ENCODE results near the gene VTA1. TPM values are rescaled to one million over a fixed set of nuclear protein-coding genes. Genes with fewer than 3 reads are reported as not detected.
"Not testable (repeated sequence)": the region's sequence is repeated elsewhere in the genome, so short reads cannot be mapped to it uniquely, and the experiment has no call there.

VTA1 gene
- total and polyA plus RNA-seq, 2 donors = 32.3 to 73.6 TPM

GRCh38 chr6:142222022-142222421, 75.0 kb downstream of the VTA1 start:
- no peak overlapping the region for H3K4me3 ChIP-seq (ENCODE audit: low read depth, low read length)
- H3K4me1 ChIP-seq (ENCODE audit: insufficient read depth) = no peaks in the 10 kb centered on the region
- no peak overlapping the region for H3K27ac ChIP-seq (ENCODE audit: low read depth)
- DNase-seq (ENCODE audit: extremely low spot score) = no peak
- peaks cover 3% of the 10 kb centered on the region for H3K36me3 ChIP-seq (ENCODE audit: insufficient read depth)
- WGBS = 92% methylated on average over 6 of the region's 6 CpGs

GRCh38 chr6:142223938-142224337, 76.9 kb downstream of the VTA1 start:
- Histone ChIP-seq H3K36me3 (ENCODE audit: insufficient read depth) (peaks cover 3% of the 10 kb centered on the region), H3K4me3 (ENCODE audit: low read depth, low read length) (no peak overlapping the region), H3K27ac (ENCODE audit: low read depth) (no peak overlapping the region), H3K4me1 (ENCODE audit: insufficient read depth) (no peaks in the 10 kb centered on the region)
- WGBS = 82% methylated on average over 8 of the region's 8 CpGs
- no peak for DNase-seq (ENCODE audit: extremely low spot score)

GRCh38 chr6:142225115-142225514, 78.1 kb downstream of the VTA1 start:
- no peak for DNase-seq (ENCODE audit: extremely low spot score)
- H3K36me3 ChIP-seq (ENCODE audit: insufficient read depth) = peaks cover 2% of the 10 kb centered on the region
- WGBS = 67% methylated on average over 4 of the region's 4 CpGs
- H3K27ac ChIP-seq (ENCODE audit: low read depth) = no peak overlapping the region
- H3K4me3 ChIP-seq (ENCODE audit: low read depth, low read length) = no peak overlapping the region
- no peaks in the 10 kb centered on the region for H3K4me1 ChIP-seq (ENCODE audit: insufficient read depth)

- no peaks in the 10 kb centered on the region for H3K36me3 ChIP-seq (ENCODE audit: insufficient read depth)
- DNase-seq (ENCODE audit: extremely low spot score) = no peak
- 69% methylated on average over 5 of the region's 5 CpGs for WGBS
- H3K4me1 ChIP-seq (ENCODE audit: insufficient read depth) = no peaks in the 10 kb centered on the region
- H3K4me3 ChIP-seq (ENCODE audit: low read depth, low read length) = no peak overlapping the region
- peak overlapping the region; percentile 2 for H3K27ac ChIP-seq (ENCODE audit: low read depth)
Observed at GRCh38 chr6:142225552-142225951, 78.5 kb downstream of the VTA1 start.

- H3K4me1 ChIP-seq (ENCODE audit: insufficient read depth) = no peaks in the 10 kb centered on the region
- no peaks in the 10 kb centered on the region for H3K36me3 ChIP-seq (ENCODE audit: insufficient read depth)
- DNase-seq (ENCODE audit: extremely low spot score) = no peak
- WGBS = 80% methylated on average over 4 of the region's 4 CpGs
- H3K4me3 ChIP-seq (ENCODE audit: low read depth, low read length) = no peak overlapping the region
- no peak overlapping the region for H3K27ac ChIP-seq (ENCODE audit: low read depth)
Observed at GRCh38 chr6:142226731-142227130, 79.7 kb downstream of the VTA1 start.

- H3K4me1 ChIP-seq (ENCODE audit: insufficient read depth); DNase-seq (ENCODE audit: extremely low spot score); H3K4me3 ChIP-seq (ENCODE audit: low read depth, low read length); H3K27ac ChIP-seq (ENCODE audit: low read depth); H3K36me3 ChIP-seq (ENCODE audit: insufficient read depth): not testable (repeated sequence)
- 94% methylated on average over 6 of the region's 6 CpGs for WGBS
Observed at GRCh38 chr6:142229518-142230270, 82.6 kb downstream of the VTA1 start.

GRCh38 chr6:142232206-142233044, 85.4 kb downstream of the VTA1 start:
- H3K4me3 ChIP-seq (ENCODE audit: low read depth, low read length); DNase-seq (ENCODE audit: extremely low spot score); H3K36me3 ChIP-seq (ENCODE audit: insufficient read depth); H3K27ac ChIP-seq (ENCODE audit: low read depth); H3K4me1 ChIP-seq (ENCODE audit: insufficient read depth): not testable (repeated sequence)
- 46% methylated on average over 12 of the region's 12 CpGs for WGBS

- Histone ChIP-seq H3K4me3 (ENCODE audit: low read depth, low read length) (no peak overlapping the region), H3K4me1 (ENCODE audit: insufficient read depth) (no peaks in the 10 kb centered on the region), H3K27ac (ENCODE audit: low read depth) (no peak overlapping the region), H3K36me3 (ENCODE audit: insufficient read depth) (no peaks in the 10 kb centered on the region)
- no peak for DNase-seq (ENCODE audit: extremely low spot score)
- WGBS = 81% methylated on average over 8 of the region's 8 CpGs
Observed at GRCh38 chr6:142233945-142234682, 87.1 kb downstream of the VTA1 start.

- Histone ChIP-seq H3K4me1 (ENCODE audit: insufficient read depth) (no peaks in the 10 kb centered on the region), H3K27ac (ENCODE audit: low read depth) (no peak overlapping the region), H3K4me3 (ENCODE audit: low read depth, low read length) (no peak overlapping the region), H3K36me3 (ENCODE audit: insufficient read depth) (no peaks in the 10 kb centered on the region)
- no peak for DNase-seq (ENCODE audit: extremely low spot score)
- WGBS = 30% methylated on average over 3 of the region's 3 CpGs
Observed at GRCh38 chr6:142235272-142235671, 88.2 kb downstream of the VTA1 start.

- Histone ChIP-seq H3K27ac (ENCODE audit: low read depth) (no peak overlapping the region), H3K4me1 (ENCODE audit: insufficient read depth) (no peaks in the 10 kb centered on the region), H3K4me3 (ENCODE audit: low read depth, low read length) (no peak overlapping the region), H3K36me3 (ENCODE audit: insufficient read depth) (no peaks in the 10 kb centered on the region)
- WGBS = 65% methylated on average over 2 of the region's 2 CpGs
- DNase-seq (ENCODE audit: extremely low spot score) = no peak
Observed at GRCh38 chr6:142235791-142236190, 88.7 kb downstream of the VTA1 start.

- Histone ChIP-seq H3K4me1 (ENCODE audit: insufficient read depth) (no peaks in the 10 kb centered on the region), H3K4me3 (ENCODE audit: low read depth, low read length) (no peak overlapping the region), H3K36me3 (ENCODE audit: insufficient read depth) (no peaks in the 10 kb centered on the region), H3K27ac (ENCODE audit: low read depth) (no peak overlapping the region)
- no peak for DNase-seq (ENCODE audit: extremely low spot score)
- WGBS = 62% methylated on average over 4 of the region's 4 CpGs
Observed at GRCh38 chr6:142236691-142237090, 89.6 kb downstream of the VTA1 start.

- Histone ChIP-seq H3K4me3 (ENCODE audit: low read depth, low read length) (no peak overlapping the region), H3K36me3 (ENCODE audit: insufficient read depth) (no peaks in the 10 kb centered on the region), H3K4me1 (ENCODE audit: insufficient read depth) (no peaks in the 10 kb centered on the region), H3K27ac (ENCODE audit: low read depth) (no peak overlapping the region)
- no peak for DNase-seq (ENCODE audit: extremely low spot score)
- WGBS = 44% methylated on average over 3 of the region's 3 CpGs
Observed at GRCh38 chr6:142238881-142239280, 91.8 kb downstream of the VTA1 start.

- Histone ChIP-seq H3K36me3 (ENCODE audit: insufficient read depth) (no peaks in the 10 kb centered on the region), H3K4me3 (ENCODE audit: low read depth, low read length) (no peak overlapping the region), H3K27ac (ENCODE audit: low read depth) (no peak overlapping the region), H3K4me1 (ENCODE audit: insufficient read depth) (no peaks in the 10 kb centered on the region)
- DNase-seq (ENCODE audit: extremely low spot score) = no peak
- 79% methylated on average over 4 of the region's 4 CpGs for WGBS
Observed at GRCh38 chr6:142240179-142240578, 93.1 kb downstream of the VTA1 start.
